HG03108 (cell line): ENCODE results near the gene SNRPD3.

ENCODE experiments used
- ATAC-seq: cut with Tn5 transposase; IDR thresholded peaks from one replicate; pipeline ENCODE4 v1.9.1; 2021; ENCODE audit warnings: moderate library complexity; ENCODE audit not compliant: unreplicated experiment

Gene SNRPD3

DNA sequence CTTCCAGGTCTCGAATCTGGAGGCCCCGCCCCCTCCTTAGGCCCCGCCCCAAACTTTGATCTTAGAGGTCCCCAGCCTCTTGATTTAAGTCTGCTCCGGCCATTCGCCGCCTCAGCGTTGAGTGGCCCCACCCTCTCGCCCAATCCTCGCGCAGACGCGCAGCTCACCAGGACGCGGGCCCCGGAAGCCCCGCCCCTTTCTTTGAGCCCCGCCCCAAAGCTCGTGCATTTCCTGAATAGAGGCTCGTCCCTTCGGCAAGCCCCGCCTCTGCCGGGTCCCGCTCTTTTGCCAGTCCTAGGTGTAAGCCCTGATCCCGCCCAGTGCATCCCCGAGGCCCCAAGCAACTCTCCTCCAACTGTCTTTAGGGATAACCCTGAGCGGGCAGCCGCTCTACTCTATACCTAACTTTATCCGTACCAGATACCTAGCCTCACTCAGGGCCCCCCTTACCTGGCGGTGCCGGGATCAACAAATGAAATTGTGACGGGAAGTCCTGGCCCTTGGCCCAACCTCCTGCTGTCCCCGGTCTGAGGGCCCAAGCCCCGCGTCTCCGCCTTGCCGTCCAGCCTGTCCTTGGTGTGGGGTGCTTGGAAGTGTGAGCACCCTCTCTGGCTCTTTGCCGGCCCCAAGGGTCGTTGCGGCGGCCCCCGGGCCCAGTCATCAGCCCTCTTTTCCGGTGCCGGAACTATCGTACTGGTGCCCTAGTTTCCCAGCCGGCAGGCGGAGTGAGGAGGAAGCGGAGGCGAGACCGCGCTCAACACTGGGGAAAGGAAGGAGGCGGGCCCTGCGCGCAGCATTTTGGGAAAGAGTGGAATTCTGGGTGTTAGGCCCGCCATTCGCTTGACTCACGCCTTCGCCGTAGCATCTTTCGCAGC, at the start of gene SNRPD3:
Gene SNRPD3, plus strand, starts transcription at position 835 of the 875 bp plus-strand sequence. CDS start 1,676 bp downstream, outside the sequence.
- peak; percentile 69 for ATAC-seq

DNA sequence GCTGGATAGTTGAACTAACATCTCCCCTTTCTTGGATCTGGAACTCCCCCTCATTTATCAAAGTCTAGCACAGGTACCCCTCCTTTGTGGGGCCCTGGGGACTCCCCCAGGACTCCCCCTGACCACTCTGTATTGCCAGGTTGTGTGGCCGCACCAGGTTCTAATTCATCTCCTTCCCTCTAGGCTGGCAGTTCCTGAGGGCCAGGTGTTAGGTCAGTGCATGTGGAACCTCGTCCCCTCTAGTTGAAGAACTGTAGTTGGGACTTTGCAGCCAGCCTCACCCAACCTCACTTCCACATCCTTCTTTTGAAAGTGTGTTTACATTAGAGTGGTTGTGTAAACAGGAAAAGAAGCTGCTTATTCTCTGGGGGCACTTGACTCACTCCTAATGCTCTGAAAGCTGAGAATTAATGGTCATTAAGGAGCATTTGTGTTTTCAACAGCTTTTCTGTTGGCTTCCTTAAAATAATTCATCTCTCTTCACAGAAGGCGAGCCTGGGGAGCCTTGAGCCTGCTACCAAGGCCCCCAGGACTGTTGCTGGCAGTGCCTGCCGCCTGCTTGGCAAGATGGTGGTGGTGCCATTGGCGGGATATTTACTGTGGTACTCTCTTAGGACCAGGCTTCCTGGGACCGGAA, 48.9 kb upstream of the SNRPD3 start:
- ATAC-seq, result no peak

DNA sequence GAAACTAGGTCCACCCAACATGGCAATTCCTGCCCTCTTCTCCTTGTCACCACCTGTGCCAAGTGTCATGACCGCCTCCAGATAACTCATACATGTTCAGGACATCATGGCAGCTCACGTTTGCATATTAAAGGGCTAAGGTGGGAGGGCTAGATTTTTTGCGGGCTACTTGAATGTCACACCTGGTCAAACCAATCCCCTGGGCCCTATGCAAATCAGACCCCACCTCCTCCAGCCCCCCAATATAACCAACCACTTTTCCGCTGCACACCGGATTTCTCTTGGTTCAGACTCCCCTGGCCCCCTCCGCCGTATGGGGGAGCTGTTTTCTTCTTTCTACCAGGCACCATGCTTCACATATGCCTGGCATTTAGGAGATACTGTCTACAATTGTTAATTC, 48.1 kb upstream of the SNRPD3 start:
- no peak for ATAC-seq

DNA sequence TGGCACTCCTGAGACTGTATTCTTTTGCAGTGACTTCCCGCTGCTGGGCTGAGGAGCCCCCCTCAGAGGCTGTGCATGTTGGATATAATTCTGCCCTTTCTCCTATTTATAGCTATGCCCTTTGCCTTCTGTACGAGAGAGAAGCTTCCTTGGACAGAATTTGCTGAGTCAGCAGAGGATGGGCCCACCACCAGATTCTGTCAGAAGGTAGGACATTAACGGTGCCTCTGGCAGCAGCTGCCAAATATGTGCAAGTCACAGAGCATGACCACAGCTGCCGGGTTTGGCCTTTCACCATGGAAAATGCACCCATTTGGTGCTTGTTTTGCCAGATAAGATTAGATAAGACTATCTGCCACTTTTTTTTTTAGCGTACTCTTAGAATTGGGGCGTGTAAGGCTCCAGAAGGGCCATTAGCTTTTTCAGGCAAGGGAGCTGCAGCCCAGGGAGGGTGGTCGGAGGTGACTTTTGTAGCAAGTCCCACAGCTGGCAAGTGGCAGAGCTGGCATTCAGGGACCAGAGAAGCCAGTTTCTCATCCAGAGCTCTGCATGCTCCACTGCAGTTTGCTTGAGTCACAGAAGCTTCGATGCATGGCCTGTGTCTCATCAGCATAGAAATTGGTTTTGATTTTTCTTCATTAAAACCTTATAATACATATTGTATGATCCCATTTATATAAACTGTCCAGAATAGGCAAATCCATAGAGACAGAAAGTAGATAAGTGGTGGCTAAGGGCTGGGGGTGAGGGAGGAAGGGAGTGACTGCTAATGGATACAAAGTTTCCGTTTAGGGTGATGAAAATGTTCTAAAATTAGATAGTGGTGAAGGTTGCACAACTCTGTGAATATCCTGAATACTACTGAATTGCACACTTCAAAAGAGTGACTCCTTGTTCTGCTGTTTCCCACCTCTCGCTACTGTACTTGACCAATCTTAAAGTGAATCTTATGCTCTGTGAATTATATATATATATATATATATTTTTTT, 44.9 kb upstream of the SNRPD3 start:
- no peak for ATAC-seq

DNA sequence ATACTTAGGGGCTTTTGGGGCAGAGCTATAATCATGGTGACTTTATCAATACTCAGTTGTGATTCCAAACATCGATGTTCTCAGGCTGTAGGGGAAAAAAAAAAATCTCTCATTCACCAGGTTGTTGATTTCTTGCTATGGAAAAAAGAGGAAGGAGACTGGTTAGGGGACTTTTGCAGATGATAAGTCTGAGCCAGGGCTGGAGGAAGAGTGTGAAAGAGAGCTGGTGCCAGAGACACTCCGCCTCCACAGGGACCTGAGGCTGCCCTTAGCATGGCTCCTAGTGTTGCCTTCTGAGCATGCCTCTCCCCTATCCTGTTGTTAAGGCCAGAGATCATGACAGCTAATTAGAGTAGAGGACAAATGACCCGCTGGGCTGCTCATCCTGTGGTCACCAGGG, 43.8 kb upstream of the SNRPD3 start:
- no peak for ATAC-seq

DNA sequence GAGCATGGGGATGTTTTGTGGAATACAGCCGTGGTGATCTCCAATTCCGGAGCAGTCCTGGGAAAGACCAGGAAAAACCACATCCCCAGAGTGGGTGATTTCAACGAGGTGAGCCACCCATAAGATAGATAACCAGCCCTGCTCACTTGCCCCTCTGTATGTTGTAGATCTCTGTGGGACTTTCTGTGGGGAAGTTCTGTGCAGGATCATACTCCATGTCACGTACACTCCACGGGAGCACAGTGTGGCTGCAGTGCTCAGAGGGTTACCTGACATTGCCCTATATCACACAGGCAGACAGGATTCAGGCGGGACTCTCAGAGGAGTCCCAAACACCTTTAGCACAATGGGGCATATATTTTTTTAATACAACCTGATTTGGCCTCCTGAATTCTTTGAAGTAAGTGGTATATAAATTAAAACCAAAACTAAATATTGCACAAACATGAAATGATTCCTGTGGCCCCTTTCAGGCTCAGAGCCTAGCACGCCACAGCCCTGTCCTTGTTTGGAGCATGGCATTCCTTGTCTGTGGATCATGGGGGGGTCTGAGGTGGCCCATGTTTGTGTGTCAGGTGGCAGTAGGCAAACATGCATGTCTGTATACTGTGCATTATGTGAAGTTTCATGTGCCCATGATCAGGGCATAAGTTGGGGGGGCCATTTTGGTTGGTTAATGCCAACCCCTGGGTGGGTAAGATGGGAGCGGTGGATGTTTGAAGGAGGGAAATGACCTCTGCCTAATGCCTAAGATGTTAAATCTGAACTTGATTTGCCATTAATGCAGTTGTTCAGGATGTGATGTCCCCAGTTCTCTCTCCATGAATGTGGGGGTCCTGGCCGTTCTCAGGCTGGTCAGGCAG, 42.2 kb upstream of the SNRPD3 start:
- no peak for ATAC-seq

DNA sequence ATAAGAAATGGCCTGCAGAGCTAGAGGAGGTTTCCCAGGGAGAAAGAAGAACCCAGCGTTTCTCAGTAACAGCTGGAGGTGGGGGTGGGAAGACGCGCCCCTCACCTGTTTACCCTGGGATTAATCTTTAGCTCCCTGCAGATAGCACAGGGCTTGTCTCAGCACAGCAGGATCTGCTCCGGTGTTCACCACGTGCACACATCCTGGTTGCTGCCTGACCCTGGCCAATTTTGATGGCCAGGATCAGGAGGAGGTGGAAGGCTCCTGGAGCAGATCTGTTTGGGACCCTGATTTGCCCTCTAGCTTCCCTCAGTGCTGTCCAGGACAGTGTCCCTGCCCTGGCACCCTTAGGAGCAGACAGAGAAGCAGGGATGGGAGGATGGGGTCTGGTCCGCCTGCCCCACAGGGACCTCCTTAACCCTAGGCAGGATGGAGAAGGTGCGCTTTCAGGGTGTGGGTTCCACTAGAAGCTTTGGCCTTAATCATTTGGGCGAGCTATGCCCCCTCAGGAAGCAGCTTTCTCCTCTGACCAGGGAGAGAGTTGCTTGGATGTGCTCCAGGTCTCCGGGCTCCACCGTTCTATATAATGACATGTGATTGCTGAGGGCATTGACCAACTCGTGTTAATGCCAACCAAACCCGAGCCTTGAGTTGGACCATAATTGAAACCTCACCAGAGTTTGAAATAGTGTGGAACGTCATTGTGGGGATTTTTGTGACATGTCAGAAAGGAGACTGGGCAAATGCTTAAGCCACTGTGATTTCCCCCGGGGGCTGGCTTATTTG, 41.4 kb upstream of the SNRPD3 start:
- no peak for ATAC-seq

DNA sequence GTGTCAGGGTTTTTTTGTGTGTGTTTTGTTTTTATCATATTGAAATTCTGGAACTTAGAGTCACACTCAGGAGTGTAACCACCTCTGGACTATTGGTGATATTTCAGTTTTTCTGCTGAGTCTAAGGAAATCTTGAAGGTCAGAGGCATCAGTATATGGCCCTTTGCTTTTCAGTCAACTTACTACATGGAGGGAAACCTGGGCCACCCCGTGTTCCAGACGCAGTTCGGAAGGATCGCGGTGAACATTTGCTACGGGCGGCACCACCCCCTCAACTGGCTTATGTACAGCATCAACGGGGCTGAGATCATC, 40.8 kb upstream of the SNRPD3 start:
- ATAC-seq, result no peak

DNA sequence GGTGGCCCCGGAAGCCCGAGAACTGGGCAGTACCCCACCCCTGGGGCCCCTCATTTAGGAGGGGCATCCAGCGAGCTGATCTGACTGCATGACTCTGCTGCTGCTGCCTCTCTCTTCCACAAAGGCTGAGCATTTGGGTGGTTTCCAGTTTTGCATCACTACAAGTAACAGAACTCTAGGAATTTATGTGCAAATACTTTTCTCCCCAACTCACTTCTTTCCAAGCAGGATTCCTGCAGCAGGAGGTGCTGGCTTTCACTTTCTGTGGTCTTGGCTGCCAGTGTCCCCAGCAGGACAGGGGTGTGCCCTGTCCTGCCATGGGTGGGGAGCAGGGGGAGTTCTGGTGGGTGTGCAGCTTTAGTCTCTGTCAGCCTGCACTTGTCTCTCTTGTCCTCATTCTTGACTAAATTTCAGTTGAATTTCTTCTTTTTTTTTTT, 39.5 kb upstream of the SNRPD3 start:
- no peak for ATAC-seq

DNA sequence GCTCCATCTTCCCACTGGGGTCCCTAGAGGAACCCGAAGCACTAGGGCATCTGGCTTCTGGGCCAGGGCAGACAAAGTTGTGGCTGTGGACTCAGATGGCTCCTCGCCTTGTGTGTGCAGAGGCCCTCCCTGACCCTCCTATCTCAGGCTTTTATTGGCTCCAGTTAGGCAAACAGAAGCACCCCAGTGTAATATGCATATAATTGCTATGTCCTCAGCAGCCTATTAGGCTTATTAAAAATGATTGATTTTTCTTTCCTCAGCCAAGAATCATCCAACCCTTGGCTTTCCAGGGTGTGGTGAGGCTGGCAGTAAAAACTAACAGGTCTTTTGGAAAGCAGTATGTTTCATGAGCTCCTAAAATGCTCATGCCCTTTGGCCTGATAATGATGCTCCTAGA, 38.4 kb upstream of the SNRPD3 start:
- ATAC-seq, result no peak

DNA sequence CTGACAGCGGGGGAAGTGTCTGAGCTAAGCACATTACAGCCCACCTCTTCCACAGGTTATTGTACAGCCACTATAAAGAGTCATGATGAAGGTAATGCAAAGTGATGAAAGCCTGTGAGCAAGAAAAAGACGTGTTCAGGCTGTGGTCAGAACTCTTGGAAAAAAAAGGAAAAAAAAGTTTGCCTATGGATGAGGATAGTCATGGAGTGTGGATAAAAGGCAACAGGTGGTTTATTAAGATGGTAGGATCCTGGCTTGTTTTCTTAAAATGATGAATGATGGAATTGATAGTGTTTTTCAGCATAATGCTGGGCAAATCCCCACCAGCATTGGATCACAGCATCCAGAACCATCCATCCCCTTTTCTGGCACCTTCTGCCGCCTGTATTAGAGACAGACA, 37.6 kb upstream of the SNRPD3 start:
- no peak for ATAC-seq

DNA sequence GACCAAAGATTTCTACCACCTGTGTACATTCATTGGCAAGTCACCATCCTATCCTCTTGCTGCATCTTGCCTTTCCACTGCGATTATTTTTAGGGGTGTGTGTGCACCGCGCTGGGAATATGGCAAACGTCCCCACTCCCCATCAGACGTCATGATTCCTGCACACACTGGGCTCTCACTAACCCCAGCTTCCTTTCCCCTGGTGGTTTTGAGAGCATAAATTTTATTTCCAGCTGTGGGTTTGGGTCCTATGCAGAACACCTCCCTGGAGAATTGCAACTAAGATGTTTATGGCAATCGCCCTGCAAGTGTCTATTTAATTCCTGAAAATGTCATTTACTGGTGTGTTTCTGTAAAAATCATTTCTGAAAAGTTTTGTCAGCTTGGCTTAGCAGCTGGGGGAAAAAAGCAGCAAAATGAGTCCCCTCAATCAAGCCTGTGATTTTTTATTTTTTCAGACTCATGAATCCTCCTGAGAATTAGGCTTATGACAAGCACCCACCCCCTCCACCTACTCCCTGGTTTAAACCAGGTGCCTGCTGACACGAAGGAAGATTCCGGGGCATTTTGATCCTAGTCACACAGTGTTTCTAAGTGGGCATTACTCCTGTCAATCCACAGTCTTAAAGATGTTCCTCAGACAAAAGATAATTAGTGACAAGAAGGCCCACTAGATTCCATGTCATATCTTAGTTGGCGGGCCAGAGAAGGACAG, 36.9 kb upstream of the SNRPD3 start:
- no peak for ATAC-seq

DNA sequence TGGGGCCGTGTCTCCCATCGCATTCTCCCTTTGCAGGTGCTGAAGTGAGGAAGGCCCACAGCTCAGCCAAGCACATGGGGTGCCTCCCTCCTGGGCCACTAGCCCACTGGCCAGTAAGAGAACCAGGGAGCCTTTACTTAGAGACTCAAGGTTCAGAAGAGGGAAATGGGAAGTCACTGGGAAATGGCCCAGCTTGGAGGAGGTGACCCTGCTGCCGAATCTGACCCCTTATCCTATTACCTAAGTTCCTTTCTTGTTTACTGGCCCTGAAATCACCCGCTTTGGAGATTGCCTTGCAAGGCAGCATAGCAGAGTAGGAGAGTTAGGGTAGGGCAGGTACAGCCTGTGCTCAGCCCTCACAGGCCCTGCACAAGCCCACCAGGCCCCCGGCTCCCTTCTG, 36.3 kb upstream of the SNRPD3 start:
- no peak for ATAC-seq

DNA sequence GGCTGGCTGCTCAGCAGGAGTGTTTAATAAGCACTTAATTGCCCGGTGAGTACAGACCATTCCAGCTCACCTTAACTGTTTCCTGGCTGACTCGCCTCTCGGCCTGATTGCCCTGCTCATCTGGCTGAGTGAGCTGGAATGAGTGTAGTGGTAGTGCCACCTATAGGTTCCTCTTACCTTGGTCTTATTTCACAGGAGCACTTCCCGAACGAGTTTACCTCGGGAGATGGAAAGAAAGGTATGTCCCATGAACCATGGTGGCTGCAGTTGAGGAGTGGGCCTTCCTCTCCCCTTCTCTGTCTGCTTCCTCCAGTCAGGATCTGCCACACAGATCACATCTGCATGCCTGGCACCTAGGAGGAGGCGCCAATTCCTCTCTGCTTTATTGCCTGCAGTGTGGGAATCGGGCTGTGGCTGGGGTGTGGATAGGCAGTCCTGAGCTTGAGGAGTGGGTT, 34.0 kb upstream of the SNRPD3 start:
- no peak for ATAC-seq

DNA sequence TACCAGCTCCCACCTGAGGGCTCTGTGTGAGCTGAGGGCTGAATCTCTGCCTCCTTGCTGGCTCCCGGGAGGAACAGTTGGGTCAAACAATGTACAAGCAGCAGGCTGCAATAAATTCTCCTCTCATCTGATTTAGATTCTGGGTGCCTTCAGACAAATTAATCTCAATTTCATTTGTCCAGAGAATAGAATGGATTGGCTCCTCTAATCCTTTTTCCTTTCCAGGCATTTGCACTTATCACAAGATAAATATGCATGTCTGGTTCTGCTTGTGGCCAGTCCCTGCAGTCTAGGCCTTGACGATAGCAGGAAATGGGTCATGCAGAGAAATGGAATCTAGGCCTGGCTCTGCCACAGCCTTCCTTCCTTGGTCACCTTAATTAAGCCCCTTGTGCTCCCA, 31.9 kb upstream of the SNRPD3 start:
- no peak for ATAC-seq

DNA sequence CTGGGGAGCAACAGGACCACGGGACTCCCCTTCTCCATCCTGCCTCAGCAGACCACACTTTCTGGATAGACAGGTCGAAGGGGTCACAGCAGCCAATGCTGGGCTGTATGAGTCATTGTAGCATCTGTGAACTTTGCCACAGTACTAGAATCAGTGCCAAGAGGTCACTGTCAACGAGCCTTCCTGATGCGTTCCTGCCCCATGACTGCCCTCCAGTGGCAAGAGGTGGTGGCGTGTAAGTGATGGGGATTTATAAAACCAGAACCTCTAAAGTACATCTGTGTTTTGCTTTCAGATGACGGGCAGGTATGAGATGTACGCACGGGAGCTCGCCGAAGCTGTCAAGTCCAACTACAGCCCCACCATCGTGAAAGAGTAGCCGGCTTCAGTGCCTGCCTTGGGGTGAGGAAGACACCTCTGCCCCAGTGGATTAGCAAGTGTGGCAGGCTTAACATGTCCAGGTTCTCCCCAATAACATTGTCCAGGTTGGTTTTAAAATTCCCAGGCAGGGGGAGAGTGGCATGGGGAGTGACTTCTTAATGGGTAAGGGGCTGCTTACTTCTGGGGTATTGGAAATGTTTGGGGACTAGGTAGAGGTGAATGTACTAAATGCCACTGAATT, 30.3 kb upstream of the SNRPD3 start:
- ATAC-seq, result peak; percentile 80

DNA sequence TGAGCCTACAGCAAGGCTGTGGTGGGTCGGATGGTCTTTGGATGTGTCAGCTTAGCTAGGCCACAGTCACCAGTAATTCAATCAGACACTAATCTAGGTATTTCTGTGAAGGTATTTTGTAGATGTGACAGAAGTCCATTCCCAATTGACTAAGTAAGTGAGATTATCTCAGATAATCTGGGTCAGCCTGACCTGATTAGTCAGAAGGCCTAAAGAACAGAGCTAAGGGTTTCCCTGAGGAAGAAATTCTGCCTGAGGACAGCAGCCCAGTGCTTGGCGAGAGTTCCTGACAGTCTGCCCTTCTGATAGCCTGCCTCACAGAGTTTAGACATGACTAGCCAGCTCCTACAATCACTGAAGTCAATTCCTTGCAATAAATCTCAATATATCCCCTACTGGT, 29.6 kb upstream of the SNRPD3 start:
- ATAC-seq, result no peak

DNA sequence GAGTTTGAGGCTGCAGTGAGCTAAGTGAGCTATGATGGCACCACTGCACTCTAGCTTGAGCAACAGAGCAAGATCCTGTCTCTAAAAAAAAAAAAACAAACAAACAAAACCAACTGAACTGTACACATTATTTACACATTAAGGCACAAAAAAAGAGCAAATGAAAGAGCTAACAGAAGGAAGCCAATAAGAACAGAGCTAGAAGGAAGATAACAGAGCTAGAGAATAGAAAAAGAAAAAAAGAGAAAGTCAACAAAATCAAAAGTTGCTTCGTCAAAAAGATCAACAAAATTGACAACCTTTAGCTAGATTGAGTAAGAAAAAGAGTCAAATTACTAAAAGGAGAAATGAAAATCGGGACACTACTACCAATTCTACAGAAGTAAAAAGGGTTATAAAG, 25.9 kb upstream of the SNRPD3 start:
- no peak for ATAC-seq
